ENCODE measurements around the gene CELA2B. TPM values are rescaled to one million over a fixed set of nuclear protein-coding genes. Genes with fewer than 3 reads are reported as not detected.

Gene CELA2B
- total and polyA plus RNA-seq, 5 donors from 2014 or later, result not detected

DNA sequence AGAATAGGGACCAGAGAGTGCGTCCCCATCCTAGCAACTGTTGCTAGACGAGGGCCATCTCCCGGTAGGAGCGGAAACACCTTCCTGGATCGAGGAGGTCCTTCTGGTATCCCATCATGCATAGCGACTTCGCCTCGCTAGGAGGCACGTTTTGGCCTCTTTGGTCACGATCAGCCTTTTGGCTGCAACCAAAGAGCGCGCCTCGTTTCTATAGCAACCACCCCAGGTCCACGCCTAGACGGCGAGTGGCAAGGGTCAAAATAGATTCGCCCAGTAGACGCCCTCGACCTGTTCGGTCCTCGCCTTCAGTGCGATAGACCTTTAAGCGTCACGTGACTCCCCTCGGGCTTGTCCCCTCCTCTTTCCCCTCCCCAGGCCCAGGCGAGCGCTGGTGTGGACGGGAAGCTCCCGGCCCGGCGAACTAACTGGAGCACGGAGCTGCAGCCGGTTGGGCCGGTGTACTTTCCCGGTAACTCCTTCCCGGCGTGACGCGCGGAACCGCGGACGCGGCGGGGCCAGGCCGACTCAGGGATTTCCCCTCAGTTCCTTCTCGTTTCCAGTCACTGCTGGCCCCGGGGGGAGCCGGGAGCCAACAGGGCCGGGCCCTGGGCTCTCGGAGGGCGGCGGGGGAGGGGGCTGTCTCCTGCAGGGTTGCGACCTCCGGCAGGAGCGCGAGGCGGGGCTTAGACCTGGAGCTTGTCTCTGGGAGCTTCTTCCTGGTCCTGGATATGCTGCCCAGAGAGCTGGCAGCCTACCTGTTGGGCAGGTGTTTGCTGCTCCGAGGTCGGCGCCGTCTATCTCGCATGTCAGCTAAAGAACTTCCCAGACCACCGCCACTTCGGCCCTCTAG lies 50.8 kb downstream of the CELA2B start, which contains the start of gene DNAJC16:
TSS of gene DNAJC16 (plus strand) at position 359 of the 850 bp plus-strand sequence. CDS start 2,258 bp downstream, outside the sequence.
- peak; percentile 93 to 100 (median 98) for DNase-seq
- no peaks in the 10 kb centered on the region for H3K27me3 Mint-ChIP-seq
- H3K4me1 Mint-ChIP-seq, result peaks cover 17 to 62% (median 37%) of the 10 kb centered on the region in 4 donors
- H3K36me3 ChIP-seq (ENCODE audit: control insufficient read depth, insufficient read depth, low read length), result peaks cover 6% of the 10 kb centered on the region
- ATAC-seq (ENCODE audit: low read depth in 2 of 2), result peak; percentile 56 to 59
- no peaks in the 10 kb centered on the region for H3K27me3 ChIP-seq (ENCODE audit: control insufficient read depth, insufficient read depth, low read length)
- H3K9me3 Mint-ChIP-seq, result no peaks in the 10 kb centered on the region
- peak within 1 kb of the TSS; percentile 73 to 97 (median 93) for H3K4me3 Mint-ChIP-seq
- H3K4me3 ChIP-seq (ENCODE audit: low read depth, low read length), result peak within 1 kb of the TSS; percentile 93
- peaks cover under 1% of the 10 kb centered on the region for H3K36me3 Mint-ChIP-seq
- peak within 1 kb of the TSS; percentile 93 to 100 (median 97) for H3K27ac Mint-ChIP-seq
- peak within 1 kb of the TSS; percentile 99 for H3K27ac ChIP-seq (ENCODE audit: insufficient read depth, low read length, poor library complexity, severe bottlenecking)
- H3K4me1 ChIP-seq (ENCODE audit: control insufficient read depth, insufficient read depth, low read length, poor library complexity, severe bottlenecking), result peaks cover 36% of the 10 kb centered on the region
- H3K9me3 ChIP-seq (ENCODE audit: control insufficient read depth in 2 of 2, low read length in 2 of 2), result no peaks in the 10 kb centered on the region

- Mint-ChIP-seq H3K4me3 (no peak overlapping the region), H3K9me3 (no peaks in the 10 kb centered on the region), H3K36me3 (peaks cover 11% of the 10 kb centered on the region), H3K27ac (peak overlapping the region in 1 of 3 donors; percentile 23), H3K27me3 (no peaks in the 10 kb centered on the region), H3K4me1 (peaks cover 12 to 35% (median 25%) of the 10 kb centered on the region in 4 donors)
- H3K9me3 ChIP-seq (ENCODE audit: control insufficient read depth in 2 of 2, low read length in 2 of 2), result no peaks in the 10 kb centered on the region
- H3K27me3 ChIP-seq (ENCODE audit: control insufficient read depth, insufficient read depth, low read length), result no peaks in the 10 kb centered on the region
- DNase-seq (no peak), ATAC-seq (ENCODE audit: low read depth in 2 of 2) (no peak)
- peaks cover 14% of the 10 kb centered on the region for H3K4me1 ChIP-seq (ENCODE audit: control insufficient read depth, insufficient read depth, low read length, poor library complexity, severe bottlenecking)
- no peak overlapping the region for H3K4me3 ChIP-seq (ENCODE audit: low read depth, low read length)
- H3K27ac ChIP-seq (ENCODE audit: insufficient read depth, low read length, poor library complexity, severe bottlenecking), result no peak overlapping the region
- H3K36me3 ChIP-seq (ENCODE audit: control insufficient read depth, insufficient read depth, low read length), result peaks cover 20% of the 10 kb centered on the region
Measured at GRCh38 chr1:15531003-15531402, 55.1 kb downstream of the CELA2B start.

DNA sequence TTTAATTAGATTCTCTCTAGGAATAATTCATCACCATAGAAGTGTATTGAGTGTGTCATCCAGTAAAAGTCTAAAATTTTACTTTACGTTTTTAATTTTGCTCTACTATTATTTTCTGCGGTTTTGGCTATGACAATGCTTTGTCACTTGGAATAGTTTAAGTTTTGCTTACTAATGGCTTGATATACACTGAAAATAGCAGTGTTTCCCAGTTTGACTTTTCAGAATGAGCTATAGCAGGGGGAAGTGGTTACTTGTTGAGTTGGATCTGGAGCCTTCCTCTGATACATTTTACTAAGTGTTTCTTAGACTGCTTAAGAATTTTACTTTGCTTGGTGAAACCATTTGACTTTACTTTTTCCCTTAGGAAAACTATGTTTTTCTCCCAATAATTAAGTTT lies 55.8 kb downstream of the CELA2B start:
- Mint-ChIP-seq H3K27me3 (no peaks in the 10 kb centered on the region), H3K4me3 (no peak overlapping the region), H3K9me3 (no peaks in the 10 kb centered on the region), H3K36me3 (peaks cover 16% of the 10 kb centered on the region), H3K4me1 (peaks cover 6 to 28% (median 23%) of the 10 kb centered on the region in 4 donors), H3K27ac (no peak overlapping the region)
- H3K36me3 ChIP-seq (ENCODE audit: control insufficient read depth, insufficient read depth, low read length), result peaks cover 26% of the 10 kb centered on the region
- no peak overlapping the region for H3K27ac ChIP-seq (ENCODE audit: insufficient read depth, low read length, poor library complexity, severe bottlenecking)
- no peaks in the 10 kb centered on the region for H3K9me3 ChIP-seq (ENCODE audit: control insufficient read depth in 2 of 2, low read length in 2 of 2)
- H3K4me3 ChIP-seq (ENCODE audit: low read depth, low read length), result no peak overlapping the region
- ATAC-seq (ENCODE audit: low read depth in 2 of 2), result no peak
- no peak for DNase-seq
- no peaks in the 10 kb centered on the region for H3K27me3 ChIP-seq (ENCODE audit: control insufficient read depth, insufficient read depth, low read length)
- peaks cover 10% of the 10 kb centered on the region for H3K4me1 ChIP-seq (ENCODE audit: control insufficient read depth, insufficient read depth, low read length, poor library complexity, severe bottlenecking)

DNA sequence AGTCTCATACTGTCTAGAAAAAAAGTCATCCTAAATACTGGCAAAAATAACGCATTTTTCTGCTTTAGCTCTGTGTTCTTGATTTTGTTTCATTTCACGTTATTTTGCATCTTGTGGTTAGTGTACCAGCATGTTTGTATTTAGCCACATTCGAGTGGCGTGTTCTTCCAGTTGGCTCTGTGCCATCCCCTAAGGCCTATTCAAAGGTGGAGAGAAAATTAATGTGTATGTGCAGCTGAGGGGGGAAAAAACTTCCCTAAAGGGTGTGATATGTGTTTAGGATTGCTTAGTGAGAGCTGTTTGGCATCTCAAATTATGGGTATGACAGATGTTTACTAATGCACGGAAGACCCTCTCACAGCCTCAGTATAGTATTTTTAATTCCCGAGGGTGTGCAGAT lies 62.9 kb downstream of the CELA2B start:
- no peak overlapping the region for H3K4me3 ChIP-seq (ENCODE audit: low read depth, low read length)
- no peak for DNase-seq
- H3K4me1 ChIP-seq (ENCODE audit: control insufficient read depth, insufficient read depth, low read length, poor library complexity, severe bottlenecking), result no peaks in the 10 kb centered on the region
- Mint-ChIP-seq H3K27ac (no peak overlapping the region), H3K27me3 (no peaks in the 10 kb centered on the region), H3K36me3 (peaks cover 33% of the 10 kb centered on the region), H3K4me3 (no peak overlapping the region), H3K9me3 (no peaks in the 10 kb centered on the region), H3K4me1 (peaks cover 0 to 9% (median 5%) of the 10 kb centered on the region in 4 donors)
- peaks cover 62% of the 10 kb centered on the region for H3K36me3 ChIP-seq (ENCODE audit: control insufficient read depth, insufficient read depth, low read length)
- no peaks in the 10 kb centered on the region for H3K9me3 ChIP-seq (ENCODE audit: control insufficient read depth in 2 of 2, low read length in 2 of 2)
- no peak overlapping the region for H3K27ac ChIP-seq (ENCODE audit: insufficient read depth, low read length, poor library complexity, severe bottlenecking)
- ATAC-seq (ENCODE audit: low read depth in 2 of 2), result no peak
- H3K27me3 ChIP-seq (ENCODE audit: control insufficient read depth, insufficient read depth, low read length), result no peaks in the 10 kb centered on the region

GRCh38 chr1:15540186-15540585 lies 64.3 kb downstream of the CELA2B start:
- H3K27ac Mint-ChIP-seq, result no peak overlapping the region
- Histone ChIP-seq H3K36me3 (ENCODE audit: control insufficient read depth, insufficient read depth, low read length) (peaks cover 65% of the 10 kb centered on the region), H3K4me1 (ENCODE audit: control insufficient read depth, insufficient read depth, low read length, poor library complexity, severe bottlenecking) (no peaks in the 10 kb centered on the region), H3K27me3 (ENCODE audit: control insufficient read depth, insufficient read depth, low read length) (no peaks in the 10 kb centered on the region), H3K4me3 (ENCODE audit: low read depth, low read length) (no peak overlapping the region), H3K27ac (ENCODE audit: insufficient read depth, low read length, poor library complexity, severe bottlenecking) (no peak overlapping the region), H3K9me3 (ENCODE audit: control insufficient read depth in 2 of 2, low read length in 2 of 2) (no peaks in the 10 kb centered on the region)
- no peaks in the 10 kb centered on the region for H3K9me3 Mint-ChIP-seq
- peaks cover 0 to 9% (median 4%) of the 10 kb centered on the region in 4 donors for H3K4me1 Mint-ChIP-seq
- DNase-seq (no peak), ATAC-seq (ENCODE audit: low read depth in 2 of 2) (no peak)
- no peak overlapping the region for H3K4me3 Mint-ChIP-seq
- H3K27me3 Mint-ChIP-seq, result no peaks in the 10 kb centered on the region
- H3K36me3 Mint-ChIP-seq, result peaks cover 40% of the 10 kb centered on the region

Other genes with a start within 250 kb of the CELA2B start
- gene FHAD1, start 228.9 kb upstream of the CELA2B start, total RNA-seq, result not detected
- not detected for gene FHAD1, start 228.9 kb upstream of the CELA2B start, polyA plus RNA-seq
- 93.6 TPM for gene EFHD2, start 66.2 kb upstream of the CELA2B start, total RNA-seq
- 10 to 100 TPM; 45.3 to 77.4 (median 61.3) TPM for gene EFHD2, start 66.2 kb upstream of the CELA2B start, polyA plus RNA-seq
- 1.4 TPM for gene CTRC, start 37.7 kb upstream of the CELA2B start, total RNA-seq
- gene CTRC, start 37.7 kb upstream of the CELA2B start, polyA plus RNA-seq, result not detected
- gene CELA2A, start 19.4 kb upstream of the CELA2B start, total RNA-seq, result not detected
- not detected for gene CELA2A, start 19.4 kb upstream of the CELA2B start, polyA plus RNA-seq
- 7.8 TPM for gene CASP9, start 48.1 kb downstream of the CELA2B start, total RNA-seq
- 10 to 100 TPM in 2 of 4 donors, 1 to 10 TPM in 2; 5.8 to 11.7 (median 8.3) TPM for gene CASP9, start 48.1 kb downstream of the CELA2B start, polyA plus RNA-seq
- 17.0 TPM for gene DNAJC16, start 50.7 kb downstream of the CELA2B start, total RNA-seq
- 10 to 100 TPM in 1 of 4 donors, 1 to 10 TPM in 3; 6.5 to 12.4 (median 7.7) TPM for gene DNAJC16, start 50.7 kb downstream of the CELA2B start, polyA plus RNA-seq
- gene AGMAT, start 108.9 kb downstream of the CELA2B start, total RNA-seq, result 8.9 TPM
- 10 to 100 TPM in 3 of 4 donors, 1 to 10 TPM in 1; 9.1 to 12.7 (median 11.6) TPM for gene AGMAT, start 108.9 kb downstream of the CELA2B start, polyA plus RNA-seq
- gene DDI2, start 141.4 kb downstream of the CELA2B start, total RNA-seq, result 61.2 TPM
- gene DDI2, start 141.4 kb downstream of the CELA2B start, polyA plus RNA-seq, result 1 to 10 TPM; 3.2 to 7.7 (median 5.5) TPM
- gene PLEKHM2, start 208.2 kb downstream of the CELA2B start, total RNA-seq, result 71.8 TPM
- gene PLEKHM2, start 208.2 kb downstream of the CELA2B start, polyA plus RNA-seq, result 1 to 10 TPM; 3.2 to 5.0 (median 3.7) TPM

Measured in CD4-positive, CD25-positive, alpha-beta regulatory T cell (primary cell).